WTC11 (cell line): ENCODE results near the gene REPIN1. TPM values are rescaled to one million over a fixed set of nuclear protein-coding genes. Genes with fewer than 3 reads are reported as not detected.

ENCODE experiments used
- ATAC-seq: fragments of 200-7000 bp; cut with Tn5 transposase; 2 replicates; pipeline ENCODE4 v1.10.0; 2021; ENCODE audit warnings: mild to moderate bottlenecking, moderate library complexity
- CTCF ChIA-PET: fragments of 300-600 bp; sonication (Branson Sonifier 250); formaldehyde crosslinking; loops from one replicate; lab custom pipeline; 2021; ENCODE audit warnings: antibody characterized with exemption; lab: Charles Lee
- POLR2A ChIA-PET: fragments of 350-600 bp; sonication (Branson Sonifier 250); formaldehyde crosslinking; loops from one replicate; lab custom pipeline; 2021; ENCODE audit warnings: antibody characterized with exemption; lab: Charles Lee
- DNase-seq: peaks from one replicate; pipeline ENCODE4 v3.0.0; 2021; ENCODE audit warnings: low spot score
- H3K27ac Mint-ChIP-seq: 2 replicates; pipeline ENCODE4 v1.8.0; 2021; ENCODE audit warnings: mixed read lengths
- H3K27me3 Mint-ChIP-seq: 2 replicates; pipeline ENCODE4 v1.8.0; 2021; ENCODE audit warnings: low read depth, mild to moderate bottlenecking, moderate library complexity, mixed read lengths
- H3K36me3 Mint-ChIP-seq: 2 replicates; pipeline ENCODE4 v1.8.0; 2021; ENCODE audit warnings: mixed read lengths
- H3K4me1 Mint-ChIP-seq: 2 replicates; pipeline ENCODE4 v1.8.0; 2022; ENCODE audit warnings: mixed read lengths
- H3K4me3 Mint-ChIP-seq: 2 replicates; pipeline ENCODE4 v1.8.0; 2021; ENCODE audit warnings: mild to moderate bottlenecking, moderate library complexity, mixed read lengths
- H3K9me3 Mint-ChIP-seq: 2 replicates; pipeline ENCODE4 v1.8.0; 2021; ENCODE audit warnings: mixed read lengths
- AR ChIP-seq: fragments of 250-450 bp; sonication (Bioruptor Pico); IDR thresholded peaks from 2 replicates; pipeline ENCODE4 v1.9.0; 2021; ENCODE audit warnings: mild to moderate bottlenecking
- CBFB ChIP-seq: sonication (generic); formaldehyde crosslinking; IDR thresholded peaks from 2 replicates; pipeline ENCODE4 v1.8.1; 2022; ENCODE audit warnings: mild to moderate bottlenecking, low read depth, missing genetic modification reagents
- CREM ChIP-seq: sonication (generic); formaldehyde crosslinking; IDR thresholded peaks from 2 replicates; pipeline ENCODE4 v1.8.1; 2022; ENCODE audit warnings: mild to moderate bottlenecking, missing genetic modification reagents, moderate library complexity
- ESRRA ChIP-seq: sonication (generic); formaldehyde crosslinking; IDR thresholded peaks from 2 replicates; pipeline ENCODE4 v1.8.1; 2022; ENCODE audit warnings: mild to moderate bottlenecking, missing genetic modification reagents, borderline replicate concordance
- FOXJ3 ChIP-seq: sonication (generic); formaldehyde crosslinking; IDR thresholded peaks from 2 replicates; pipeline ENCODE4 v1.9.0; 2021; ENCODE audit warnings: missing genetic modification reagents, mild to moderate bottlenecking, borderline replicate concordance
- FOXP1 ChIP-seq: sonication (generic); formaldehyde crosslinking; IDR thresholded peaks from 2 replicates; pipeline ENCODE4 v1.8.0; 2022; ENCODE audit warnings: missing genetic modification reagents, mild to moderate bottlenecking, moderate library complexity, borderline replicate concordance
- GABPB1 ChIP-seq: sonication (generic); formaldehyde crosslinking; IDR thresholded peaks from 2 replicates; pipeline ENCODE4 v1.8.1; 2023; ENCODE audit warnings: mild to moderate bottlenecking, missing genetic modification reagents
- GRHL2 ChIP-seq: fragments of 250-450 bp; sonication (Bioruptor Pico); IDR thresholded peaks from 2 replicates; pipeline ENCODE4 v1.8.0; 2022; ENCODE audit warnings: mild to moderate bottlenecking, moderate library complexity; ENCODE audit not compliant: insufficient replicate concordance, severe bottlenecking
- IRF1 ChIP-seq: sonication (generic); formaldehyde crosslinking; IDR thresholded peaks from 2 replicates; pipeline ENCODE4 v1.8.0; 2023; ENCODE audit warnings: missing genetic modification reagents
- JAZF1 ChIP-seq: fragments of 250-450 bp; sonication (Bioruptor Pico); IDR thresholded peaks from 2 replicates; pipeline ENCODE4 v1.9.0; 2021; ENCODE audit warnings: moderate library complexity, mild to moderate bottlenecking, inconsistent platforms
- MLX ChIP-seq: sonication (generic); formaldehyde crosslinking; IDR thresholded peaks from 2 replicates; pipeline ENCODE4 v1.8.1; 2023; ENCODE audit warnings: mild to moderate bottlenecking, missing genetic modification reagents, moderate library complexity
- MYBL2 ChIP-seq: sonication (generic); formaldehyde crosslinking; IDR thresholded peaks from 2 replicates; pipeline ENCODE4 v1.8.1; 2023; ENCODE audit warnings: mild to moderate bottlenecking, moderate library complexity, missing genetic modification reagents
- NFATC4 ChIP-seq: fragments of 250-450 bp; sonication (Bioruptor Pico); IDR thresholded peaks from 2 replicates; pipeline ENCODE4 v1.9.0; 2021; ENCODE audit warnings: mild to moderate bottlenecking
- NFE2L1 ChIP-seq: sonication (generic); formaldehyde crosslinking; IDR thresholded peaks from 2 replicates; pipeline ENCODE4 v1.8.1; 2023; ENCODE audit warnings: missing genetic modification reagents
- NR1H2 ChIP-seq: sonication (generic); formaldehyde crosslinking; IDR thresholded peaks from 2 replicates; pipeline ENCODE4 v1.9.0; 2021; ENCODE audit warnings: mild to moderate bottlenecking, moderate library complexity, missing genetic modification reagents
- NR2C2 ChIP-seq: sonication (generic); formaldehyde crosslinking; IDR thresholded peaks from 2 replicates; pipeline ENCODE4 v1.8.0; 2022; ENCODE audit warnings: mild to moderate bottlenecking, missing genetic modification reagents
- PRRX2 ChIP-seq: fragments of 250-450 bp; sonication (Bioruptor Pico); IDR thresholded peaks from 2 replicates; pipeline ENCODE4 v1.8.0; 2021; ENCODE audit warnings: mild to moderate bottlenecking
- RELA ChIP-seq: sonication (generic); formaldehyde crosslinking; IDR thresholded peaks from 2 replicates; pipeline ENCODE4 v1.8.1; 2022; ENCODE audit warnings: missing genetic modification reagents, mild to moderate bottlenecking, borderline replicate concordance
- RORB ChIP-seq: fragments of 250-450 bp; sonication (Bioruptor Pico); IDR thresholded peaks from 2 replicates; pipeline ENCODE4 v1.9.0; 2021; ENCODE audit warnings: mild to moderate bottlenecking
- SMAD3 ChIP-seq: sonication (generic); formaldehyde crosslinking; IDR thresholded peaks from 2 replicates; pipeline ENCODE4 v1.8.0; 2022; ENCODE audit warnings: missing genetic modification reagents, mild to moderate bottlenecking, borderline replicate concordance
- STAT6 ChIP-seq: sonication (generic); formaldehyde crosslinking; conservative IDR thresholded peaks from 2 replicates; pipeline ENCODE4 v1.8.1; 2023; ENCODE audit warnings: mild to moderate bottlenecking, low read depth, missing genetic modification reagents, moderate library complexity
- TCF7 ChIP-seq: sonication (generic); formaldehyde crosslinking; IDR thresholded peaks from 2 replicates; pipeline ENCODE4 v1.8.0; 2022; ENCODE audit warnings: mild to moderate bottlenecking, low read depth, missing genetic modification reagents, moderate library complexity
- ZNF121 ChIP-seq: sonication (generic); formaldehyde crosslinking; IDR thresholded peaks from 2 replicates; pipeline ENCODE4 v1.8.0; 2023; ENCODE audit warnings: missing genetic modification reagents
- ZNF263 ChIP-seq: sonication (generic); formaldehyde crosslinking; IDR thresholded peaks from 2 replicates; pipeline ENCODE4 v1.8.1; 2022; ENCODE audit warnings: low read depth, mild to moderate bottlenecking, moderate library complexity, missing genetic modification reagents
- ZNF512 ChIP-seq: sonication (generic); formaldehyde crosslinking; IDR thresholded peaks from 2 replicates; pipeline ENCODE4 v1.8.1; 2022; ENCODE audit warnings: missing genetic modification reagents, borderline replicate concordance
- total RNA-seq: library from RNA; stranded (reverse); gene quantifications from 3 replicates; pipeline ENCODE4 v1.2.3, GENCODE V29; 2021

Gene REPIN1
- total RNA-seq, 1 experiment from 2014 or later = 130 TPM

GRCh38 chr7:150369748-150370501, 1.3 kb downstream of the REPIN1 start:
- Mint-ChIP-seq H3K36me3 (peaks cover 29% of the 10 kb centered on the region), H3K27ac (peak overlapping the region; percentile 99), H3K4me1 (peaks cover 58% of the 10 kb centered on the region), H3K4me3 (peak overlapping the region; percentile 91), H3K9me3 (no peaks in the 10 kb centered on the region), H3K27me3 (no peaks in the 10 kb centered on the region)
- ATAC-seq (no peak), DNase-seq (peak; percentile 11)
- TF ChIP-seq IRF1 (CRISPR knock-in tag) (no peak), ZNF512 (CRISPR knock-in tag) (no peak), JAZF1 (CRISPR knock-in tag) (no peak), PRRX2 (no peak), ZNF263 (no peak), AR (CRISPR knock-in tag) (no peak), MYBL2 (CRISPR knock-in tag) (no peak), RORB (CRISPR knock-in tag) (no peak), NR2C2 (CRISPR knock-in tag) (no peak), SMAD3 (CRISPR knock-in tag) (no peak), CREM (CRISPR knock-in tag) (no peak), FOXJ3 (CRISPR knock-in tag) (no peak), TCF7 (CRISPR knock-in tag) (no peak), ZNF121 (CRISPR knock-in tag) (no peak), GRHL2 (CRISPR knock-in tag) (no peak), RELA (CRISPR knock-in tag) (no peak), MLX (CRISPR knock-in tag) (no peak)
- ChIA-PET POLR2A (interaction anchor here (0.7 to 2.5 kb wide), 10 partner anchors 8 to 47 kb away, joined by 3 to 29 read pairs (median 5); partner anchors contain the start of genes ACTR3C and LRRC61), CTCF (interaction anchor here (0.7 to 2.2 kb wide), 7 partner anchors 8 to 37 kb away, joined by 3 to 16 read pairs (median 4); a partner anchor contains a TSS)

- ATAC-seq (no peak), DNase-seq (no peak)
- Mint-ChIP-seq H3K4me1 (peaks cover 62% of the 10 kb centered on the region), H3K9me3 (no peaks in the 10 kb centered on the region), H3K27me3 (no peaks in the 10 kb centered on the region), H3K36me3 (peaks cover 32% of the 10 kb centered on the region), H3K27ac (peak overlapping the region; percentile 84), H3K4me3 (peak overlapping the region; percentile 13; the same call in 1 of the 2 replicates)
- ChIA-PET POLR2A (interaction anchor here (1.6 to 2.1 kb wide), 3 partner anchors 13 to 36 kb away, joined by 5 to 14 read pairs (median 5); a partner anchor contains a TSS), CTCF (interaction anchor here (1.1 to 2.0 kb wide), 2 partner anchors 7 to 35 kb away, joined by 3 to 16 read pairs; no protein-coding TSS in a partner anchor)
- TF ChIP-seq NFE2L1 (CRISPR knock-in tag) (no peak), ESRRA (CRISPR knock-in tag) (no peak), STAT6 (CRISPR knock-in tag) (no peak), FOXP1 (CRISPR knock-in tag) (no peak), NFATC4 (CRISPR knock-in tag) (no peak), CBFB (no peak), NR1H2 (CRISPR knock-in tag) (no peak), GABPB1 (CRISPR knock-in tag) (no peak)
These were observed 2.0 kb downstream of the REPIN1 start for GRCh38 chr7:150370612-150371071.
